Activated CD4-positive, alpha-beta memory T cell treated with anti-CD3 and anti-CD28 coated beads for 36 hours (primary cell): ENCODE data around the gene LARP7. TPM values are rescaled to one million over a fixed set of nuclear protein-coding genes. Genes with fewer than 3 reads are reported as not detected.
"Not testable (repeated sequence)": the region's sequence is repeated elsewhere in the genome, so short reads cannot be mapped to it uniquely, and the experiment has no call there.

Experiments
- CTCF ChIA-PET: fragments of 350-600 bp; sonication (Branson Sonifier 250); formaldehyde crosslinking; loops from one replicate; lab custom pipeline; 2021; ENCODE audit warnings: antibody characterized with exemption, inconsistent platforms; lab: Charles Lee
- POLR2A ChIA-PET: fragments of 350-600 bp; sonication (Branson Sonifier 250); formaldehyde crosslinking; loops from one replicate; lab custom pipeline; 2021; ENCODE audit warnings: antibody characterized with exemption; lab: Charles Lee
- DNase-seq: peaks from one replicate; pipeline ENCODE4 v3.0.0-alpha.2; 2020
- H3K27ac Mint-ChIP-seq: one replicate; pipeline ENCODE4 v1.8.0; 2021; ENCODE audit warnings: mixed read lengths
- H3K27me3 Mint-ChIP-seq: one replicate; pipeline ENCODE4 v1.8.0; 2021; ENCODE audit warnings: mixed read lengths
- H3K36me3 Mint-ChIP-seq: one replicate; pipeline ENCODE4 v1.8.0; 2021; ENCODE audit warnings: mixed read lengths
- H3K4me1 Mint-ChIP-seq: one replicate; pipeline ENCODE4 v1.8.0; 2021; ENCODE audit warnings: low read depth, mixed read lengths
- H3K4me3 Mint-ChIP-seq: one replicate; pipeline ENCODE4 v1.8.0; 2021; ENCODE audit warnings: mild to moderate bottlenecking, mixed read lengths
- H3K9me3 Mint-ChIP-seq: one replicate; pipeline ENCODE4 v1.8.0; 2021; ENCODE audit warnings: mixed read lengths
- intact Hi-C: fragments of 100-400 bp; cut with micrococcal nuclease; formaldehyde crosslinking; loops from one replicate; pipeline ENCODE4 v1.15.1; 2023
- microRNA-seq: library from miRNA; unstranded; fragments of <30 nt; microRNA quantifications from one replicate; pipeline ENCODE4 v1.2.0, GENCODE V29; 2022; ENCODE audit warnings: borderline number of aligned reads, borderline microRNAs expressed, borderline replicate concordance
- total RNA-seq, 2 experiments: library from RNA; stranded (reverse); gene quantifications; one replicate each; pipeline ENCODE4 v1.2.3, GENCODE V29; 2021

LARP7 gene
- total RNA-seq, 2 experiments from 2014 or later: 40.9 to 41.3 TPM

GRCh38 chr4:112704991-112705845 is 68.3 kb downstream of the LARP7 start:
- Mint-ChIP-seq H3K9me3 (no peaks in the 10 kb centered on the region), H3K27me3 (peaks cover 32% of the 10 kb centered on the region), H3K36me3 (no peaks in the 10 kb centered on the region), H3K4me1 (peaks cover 21% of the 10 kb centered on the region), H3K4me3 (peak overlapping the region; percentile 72), H3K27ac (no peak overlapping the region)
- CTCF ChIA-PET: no interaction called here
- DNase-seq: no peak
- POLR2A ChIA-PET: no interaction called here
- intact Hi-C loops: no loop called here

DNA sequence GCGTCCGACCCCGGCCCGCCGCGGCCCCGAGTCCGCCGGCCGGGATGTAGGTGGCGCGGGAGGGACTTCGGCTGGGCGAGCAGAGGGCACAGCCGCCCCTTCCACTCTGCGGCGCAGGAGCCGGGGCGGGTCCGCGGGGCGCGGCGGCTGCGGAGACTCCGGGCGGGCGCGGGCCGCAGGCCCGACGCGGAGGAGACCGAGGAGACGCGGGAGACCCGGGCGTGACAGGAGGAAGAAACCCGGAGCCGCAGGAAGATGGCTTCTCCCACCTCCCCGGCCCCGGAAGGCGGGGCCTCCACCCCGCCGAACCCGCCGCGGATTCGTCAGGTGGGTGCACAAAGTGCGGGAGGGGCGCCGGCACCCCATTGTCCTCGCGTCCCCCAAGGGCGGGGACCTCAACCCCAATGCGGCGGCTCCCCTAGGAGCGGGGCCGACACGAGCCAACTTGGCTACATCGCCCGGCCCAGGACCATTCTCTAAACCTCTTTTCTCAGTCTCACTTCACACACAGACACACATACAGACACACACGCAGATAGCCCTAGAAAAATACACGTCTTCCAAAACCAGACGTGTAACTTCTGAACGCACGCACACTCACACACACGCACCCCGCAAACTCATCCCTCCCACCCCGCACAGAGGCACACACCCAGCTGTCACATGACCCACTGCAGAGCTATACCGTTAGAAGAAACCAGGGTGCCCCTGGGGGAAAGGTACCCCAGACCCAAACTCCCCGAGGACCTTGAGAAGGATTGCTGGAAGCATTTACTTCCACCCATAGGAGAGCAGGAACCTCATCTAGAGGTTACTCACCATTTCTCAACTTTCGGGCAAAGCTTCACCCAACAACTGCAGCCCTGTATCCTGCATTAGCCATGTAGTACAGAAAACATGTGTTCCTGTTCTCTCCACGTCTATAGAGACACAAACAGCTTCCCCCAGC is 69.2 kb downstream of the LARP7 start:
- POLR2A ChIA-PET: interaction anchor here (0.6 kb wide), 1 partner anchor 76 kb away, joined by 4 read pairs; no protein-coding TSS in a partner anchor
- H3K27ac Mint-ChIP-seq, H3K36me3 Mint-ChIP-seq, H3K9me3 Mint-ChIP-seq: not testable (repeated sequence)
- CTCF ChIA-PET: interaction anchor here (0.8 to 2.2 kb wide), 2 partner anchors 8 to 59 kb away, joined by 4 to 7 read pairs; no protein-coding TSS in a partner anchor
- H3K4me3 Mint-ChIP-seq: peak overlapping the region; percentile 81
- peaks cover 31% of the 10 kb centered on the region for H3K27me3 Mint-ChIP-seq
- intact Hi-C loops: loop anchor here (2.0 kb wide), 2 partner anchors 29 to 69 kb away; partner anchors contain the start of genes LARP7 and ZGRF1
- peaks cover 21% of the 10 kb centered on the region for H3K4me1 Mint-ChIP-seq
- DNase-seq: peak; percentile 28

DNA sequence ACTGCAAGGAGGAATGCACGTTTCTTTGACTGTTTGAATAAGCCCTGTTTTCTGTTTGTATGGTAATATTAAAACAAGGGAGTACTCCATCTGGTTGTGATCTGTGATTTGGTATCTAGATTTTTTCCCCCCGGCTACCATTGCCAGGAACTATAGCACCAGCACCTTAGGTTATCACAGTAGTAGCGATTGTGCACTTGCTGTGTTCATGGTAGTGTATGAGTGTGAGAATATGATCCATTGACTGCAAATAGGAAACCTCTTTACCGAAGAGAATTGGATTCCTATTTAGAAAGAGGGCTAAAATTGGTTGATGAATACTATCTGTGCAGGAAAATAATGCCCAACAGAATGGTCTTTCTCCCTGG is 69.9 kb downstream of the LARP7 start:
- Mint-ChIP-seq H3K4me3 (peak overlapping the region; percentile 81), H3K27me3 (peaks cover 31% of the 10 kb centered on the region), H3K27ac (no peak overlapping the region), H3K36me3 (no peaks in the 10 kb centered on the region), H3K9me3 (no peaks in the 10 kb centered on the region), H3K4me1 (peaks cover 21% of the 10 kb centered on the region)
- DNase-seq: no peak
- intact Hi-C loops: loop anchor here (2.0 kb wide), 2 partner anchors 28 to 70 kb away; partner anchors contain the start of genes LARP7 and ZGRF1
- POLR2A ChIA-PET: interaction anchor here (0.6 kb wide), 1 partner anchor 77 kb away, joined by 4 read pairs; no protein-coding TSS in a partner anchor
- CTCF ChIA-PET: interaction anchor here (0.8 to 2.2 kb wide), 2 partner anchors 8 to 58 kb away, joined by 4 to 7 read pairs; no protein-coding TSS in a partner anchor

Small RNAs within 50 kb of the gene (microRNA-seq; reads per million reads assigned to microRNA genes)
- gene MIR302A: not detected
- gene MIR302B: not detected
- gene MIR302C: not detected
- gene MIR302D: not detected
- gene MIR367: not detected

Other genes with a start within 250 kb of the LARP7 start
- gene NEUROG2, start 121.0 kb upstream of the LARP7 start, total RNA-seq: not detected
- 10 to 100 TPM; 32.9 to 36.6 TPM for gene ZGRF1, start 234 bp upstream of the LARP7 start, total RNA-seq